AG08395 (cell line): ENCODE measurements around the gene C12orf56.

ENCODE experiments used
- DNase-seq: peaks from one replicate; pipeline ENCODE4 v3.0.0; 2012; ENCODE audit warnings: mixed read lengths, low spot score

The C12orf56 gene, protein sequence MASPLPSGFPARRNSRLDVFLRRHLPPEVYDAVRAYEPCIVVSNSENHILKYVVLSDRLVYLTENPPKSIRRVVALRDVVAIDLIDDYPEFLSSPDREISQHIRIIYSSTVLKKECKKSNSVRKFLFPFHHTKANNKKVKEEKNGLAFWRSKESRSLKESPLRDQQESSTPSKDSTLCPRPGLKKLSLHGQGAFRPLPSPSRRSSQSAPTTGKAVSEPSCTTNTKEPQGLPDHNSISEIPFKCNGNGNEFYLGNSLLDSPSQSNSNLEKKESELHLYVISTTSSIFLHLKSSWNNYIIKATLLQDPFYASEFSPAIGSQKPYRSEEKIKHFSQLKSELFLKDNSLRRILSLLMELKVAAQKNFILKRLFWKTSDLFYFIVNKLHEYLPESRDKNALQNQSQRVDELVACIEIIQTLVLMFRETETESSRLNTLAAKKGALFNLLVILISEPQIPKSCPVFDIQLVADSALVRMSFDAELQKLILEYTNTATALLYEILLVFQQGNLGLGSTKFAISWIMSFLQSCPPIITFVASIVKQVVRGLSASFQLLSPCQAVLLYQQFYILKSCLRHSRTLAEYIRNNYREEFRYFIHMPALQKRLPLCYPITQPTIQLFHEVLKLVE

DNA sequence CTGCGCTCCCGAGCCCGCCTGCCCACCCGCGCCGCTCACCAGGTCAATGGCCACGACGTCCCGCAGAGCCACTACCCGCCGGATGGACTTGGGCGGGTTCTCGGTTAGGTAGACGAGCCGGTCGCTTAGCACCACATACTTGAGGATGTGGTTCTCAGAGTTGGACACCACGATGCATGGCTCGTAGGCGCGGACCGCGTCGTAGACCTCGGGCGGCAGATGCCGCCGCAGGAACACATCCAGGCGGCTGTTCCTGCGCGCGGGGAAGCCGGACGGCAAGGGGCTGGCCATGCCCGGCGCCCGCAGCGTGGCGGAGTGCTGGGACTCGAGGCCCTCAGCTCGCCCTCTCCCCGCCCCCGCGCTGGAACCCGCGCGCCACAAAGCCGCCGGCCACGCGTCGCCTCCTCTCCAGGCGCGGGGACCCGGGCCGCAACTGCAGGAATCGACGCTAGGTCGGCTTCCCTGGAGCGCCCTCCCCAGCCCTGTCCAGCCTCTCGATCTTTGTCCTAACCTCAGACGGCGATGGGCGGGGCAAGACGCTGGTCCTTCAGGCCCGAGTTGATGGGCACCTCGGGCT is at the start of gene C12orf56:
TSS of gene C12orf56 (minus strand) at position 484 of the 577 bp plus-strand sequence. CDS start at position 291, 193 bp downstream.
- DNase-seq: peak; percentile 35

DNA sequence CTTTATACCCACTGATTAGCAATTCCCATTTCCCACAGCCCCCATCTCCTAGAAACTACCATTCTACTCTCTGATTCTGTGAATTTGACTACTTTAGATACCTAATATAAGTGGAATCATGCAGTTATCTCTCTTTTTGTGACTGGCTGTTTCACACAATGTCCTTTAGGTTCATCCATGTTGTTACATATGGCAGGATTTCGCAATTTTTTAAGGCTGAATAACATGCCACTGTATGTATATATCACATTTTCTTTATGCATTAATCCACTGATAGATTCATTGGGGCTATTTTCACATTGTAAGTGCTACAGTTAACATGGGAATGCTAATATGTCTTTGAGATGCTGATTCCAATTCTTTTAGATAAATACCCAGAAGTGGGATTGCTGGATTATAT is 49.5 kb upstream of the C12orf56 start:
- DNase-seq: no peak

DNA sequence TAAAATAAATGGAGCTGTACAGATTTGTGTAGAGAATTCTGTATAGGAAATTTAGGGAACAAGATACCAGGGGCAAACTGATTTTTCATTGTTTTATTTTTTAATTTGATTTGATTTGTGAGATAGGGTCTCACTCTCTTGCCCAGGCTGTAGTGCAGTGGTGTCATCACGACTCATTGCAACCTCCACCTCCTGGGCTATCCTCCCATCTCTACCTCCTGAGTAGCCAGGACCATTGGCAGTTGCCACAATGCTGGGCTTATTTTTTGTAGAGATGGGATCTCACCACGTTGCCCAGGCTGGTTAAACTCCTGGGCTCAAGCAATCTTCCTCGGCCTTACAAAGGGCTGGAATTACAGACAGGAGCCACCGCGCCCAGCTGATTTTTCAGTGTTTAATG is 43.4 kb upstream of the C12orf56 start:
- DNase-seq: no peak

DNA sequence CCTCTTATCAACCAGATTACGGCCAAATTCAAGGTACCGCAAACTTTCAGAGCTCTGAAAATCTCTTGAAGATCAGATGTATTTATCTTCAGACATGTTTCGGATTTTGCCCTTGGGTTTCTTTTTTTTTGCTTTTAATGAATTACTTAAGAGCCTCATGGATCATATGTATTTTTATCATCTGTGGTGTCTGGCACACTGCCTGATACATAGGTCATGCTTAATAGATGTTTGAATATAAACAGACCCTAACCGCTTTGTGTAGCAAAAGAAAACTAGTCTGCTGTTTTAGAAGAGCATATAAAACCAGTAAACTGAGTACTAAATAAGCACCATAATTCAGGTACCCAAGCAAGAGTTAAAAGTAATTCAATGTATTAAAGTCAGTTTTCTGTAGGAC is 41.2 kb upstream of the C12orf56 start:
- no peak for DNase-seq

DNA sequence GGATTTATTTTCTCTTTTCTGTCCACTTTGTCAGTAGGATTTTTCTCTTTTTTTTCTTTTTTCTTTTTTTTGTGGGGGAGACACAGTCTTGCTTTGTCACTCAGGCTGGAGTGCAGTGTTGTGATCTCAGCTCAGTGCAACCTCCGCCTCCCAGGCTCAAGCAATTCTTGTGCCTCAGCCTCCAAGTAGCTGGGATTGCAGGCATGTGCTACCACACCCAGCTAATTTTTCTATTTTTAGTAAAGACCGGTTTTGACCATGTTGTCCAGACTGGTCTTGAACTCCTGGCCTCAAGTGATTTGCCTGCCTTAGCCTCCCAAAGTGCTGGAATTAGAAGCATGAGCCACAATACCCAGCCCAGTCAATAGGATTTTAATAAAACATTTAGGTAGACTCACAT is 40.3 kb upstream of the C12orf56 start:
- DNase-seq: no peak

DNA sequence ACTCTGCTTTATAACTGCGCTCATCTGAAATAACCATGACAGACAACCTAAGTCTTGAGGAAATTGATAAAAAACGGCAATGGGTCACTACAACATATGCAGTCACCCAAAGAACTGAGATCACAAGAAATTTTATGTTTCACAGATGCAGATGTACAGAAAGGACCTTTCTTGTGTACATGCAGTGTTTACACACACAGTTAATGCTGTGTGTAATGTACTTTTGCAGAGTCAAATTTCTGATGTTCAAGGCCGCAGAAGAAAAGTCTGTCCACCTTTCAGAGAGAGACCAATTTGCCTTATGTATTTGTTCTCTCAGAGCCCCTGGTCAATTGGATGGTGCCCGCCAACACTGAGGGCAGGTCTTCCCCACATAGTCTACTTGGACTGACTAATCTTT is 38.4 kb upstream of the C12orf56 start:
- DNase-seq: no peak

DNA sequence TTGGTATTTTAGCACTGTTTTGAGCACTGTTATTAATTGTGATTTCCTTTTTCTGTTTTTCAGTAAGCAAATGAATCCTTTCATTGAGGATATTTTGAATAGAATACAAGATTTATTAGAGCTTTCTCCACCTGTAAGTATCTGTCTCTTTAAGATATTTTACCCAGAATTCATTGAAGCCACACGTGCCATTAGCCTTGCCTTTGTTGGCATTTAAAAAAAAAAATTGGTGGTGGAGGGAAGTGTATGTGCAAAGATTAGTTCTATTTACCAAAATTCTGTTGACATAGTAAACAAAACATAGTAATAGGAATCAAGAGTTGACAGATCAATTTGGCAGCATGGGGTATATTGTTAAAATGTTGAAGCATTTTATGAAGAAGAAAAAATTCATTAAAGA is 37.4 kb upstream of the C12orf56 start:
- no peak for DNase-seq

DNA sequence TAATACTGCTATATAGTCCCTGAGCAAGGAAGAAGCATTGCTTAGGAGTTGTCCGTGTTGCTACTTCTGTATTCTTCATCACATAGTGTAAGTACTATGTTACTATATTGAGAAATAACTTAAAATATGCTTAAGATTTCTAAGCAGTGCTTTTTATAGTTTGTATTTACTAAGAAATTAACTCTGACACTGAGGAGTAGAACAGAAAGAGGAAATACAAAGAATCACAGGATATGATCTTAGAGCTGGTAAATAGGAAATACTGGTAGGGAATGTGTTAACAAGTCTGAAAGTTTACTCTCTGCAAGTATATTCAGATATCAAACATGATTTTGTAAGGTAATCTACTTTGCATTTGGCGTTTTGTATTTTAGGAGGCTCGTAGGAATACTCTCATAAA is 29.1 kb upstream of the C12orf56 start:
- no peak for DNase-seq

DNA sequence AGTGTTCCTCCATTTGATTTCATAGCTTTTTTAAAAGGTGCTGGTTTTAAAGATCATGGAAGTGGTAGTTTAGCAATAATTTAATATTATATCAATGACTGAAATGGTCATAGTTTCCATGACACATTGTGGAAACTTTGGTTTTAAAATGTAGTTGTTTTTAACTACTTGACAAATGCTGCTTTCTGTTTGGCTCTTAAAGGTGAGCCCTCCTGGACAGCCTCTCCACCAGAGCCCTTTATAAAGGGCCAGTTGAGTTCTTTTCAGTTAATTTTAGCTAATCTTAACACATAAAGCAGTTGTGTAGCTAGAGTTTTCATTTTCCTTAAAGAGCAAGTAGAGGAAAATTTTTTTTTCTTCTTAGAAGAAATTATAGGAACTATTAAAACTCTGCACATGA is 27.7 kb upstream of the C12orf56 start:
- no peak for DNase-seq

DNA sequence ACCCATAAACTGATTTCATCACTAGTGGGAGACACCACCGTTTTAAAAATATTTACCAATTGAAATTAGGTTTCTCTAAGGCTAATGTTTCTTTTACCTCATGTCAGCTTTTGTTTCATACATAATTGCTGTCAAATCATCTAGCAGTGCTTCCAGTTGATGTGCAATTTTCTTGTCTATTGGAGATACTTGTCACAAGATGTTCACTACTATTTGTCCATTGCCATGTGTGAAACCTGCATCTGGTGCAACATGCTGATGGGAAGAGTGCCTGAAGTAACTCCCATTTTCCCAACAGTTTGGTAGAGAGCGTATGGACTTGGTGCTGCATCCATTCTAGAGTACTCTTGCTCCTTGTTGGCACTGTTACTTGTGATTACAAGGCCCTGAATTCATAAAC is 23.3 kb upstream of the C12orf56 start:
- no peak for DNase-seq

DNA sequence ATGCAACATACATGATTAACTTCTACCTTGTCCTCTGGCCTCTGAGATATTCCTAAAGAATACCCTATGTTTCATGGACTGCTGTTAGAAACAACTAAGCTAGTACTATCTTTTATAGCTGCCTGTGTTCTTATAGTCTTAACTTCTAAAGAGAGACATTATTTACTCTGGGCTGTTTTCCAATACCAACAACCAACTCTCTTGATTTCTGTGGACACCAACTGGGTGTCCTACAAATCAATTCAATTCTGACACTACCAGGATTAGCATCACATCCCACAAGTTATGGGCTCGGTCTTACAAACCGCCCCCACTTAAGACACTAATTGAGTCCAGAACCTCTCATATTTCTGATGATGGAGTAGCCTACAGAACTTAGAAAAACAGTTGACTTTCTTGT is 21.9 kb upstream of the C12orf56 start:
- DNase-seq: no peak

DNA sequence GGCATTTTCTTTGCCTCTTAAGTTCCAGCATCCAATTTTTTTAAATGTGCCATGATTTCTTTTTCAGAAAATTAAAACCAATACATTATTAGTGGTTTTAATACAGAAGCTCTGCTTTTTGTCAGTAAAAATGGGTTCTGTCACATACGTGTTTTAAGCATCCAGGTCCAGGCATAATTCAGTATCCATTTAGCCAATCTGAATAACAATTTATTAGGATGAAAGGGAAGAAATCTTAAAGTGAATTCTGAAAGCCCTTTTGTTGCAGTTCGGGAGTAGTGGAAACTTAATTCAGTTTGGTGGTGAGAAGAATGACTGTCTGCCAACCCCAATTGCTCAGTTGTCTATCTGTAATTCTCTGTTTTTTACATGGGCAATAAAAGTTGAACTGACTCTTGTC is 20.9 kb upstream of the C12orf56 start:
- no peak for DNase-seq

DNA sequence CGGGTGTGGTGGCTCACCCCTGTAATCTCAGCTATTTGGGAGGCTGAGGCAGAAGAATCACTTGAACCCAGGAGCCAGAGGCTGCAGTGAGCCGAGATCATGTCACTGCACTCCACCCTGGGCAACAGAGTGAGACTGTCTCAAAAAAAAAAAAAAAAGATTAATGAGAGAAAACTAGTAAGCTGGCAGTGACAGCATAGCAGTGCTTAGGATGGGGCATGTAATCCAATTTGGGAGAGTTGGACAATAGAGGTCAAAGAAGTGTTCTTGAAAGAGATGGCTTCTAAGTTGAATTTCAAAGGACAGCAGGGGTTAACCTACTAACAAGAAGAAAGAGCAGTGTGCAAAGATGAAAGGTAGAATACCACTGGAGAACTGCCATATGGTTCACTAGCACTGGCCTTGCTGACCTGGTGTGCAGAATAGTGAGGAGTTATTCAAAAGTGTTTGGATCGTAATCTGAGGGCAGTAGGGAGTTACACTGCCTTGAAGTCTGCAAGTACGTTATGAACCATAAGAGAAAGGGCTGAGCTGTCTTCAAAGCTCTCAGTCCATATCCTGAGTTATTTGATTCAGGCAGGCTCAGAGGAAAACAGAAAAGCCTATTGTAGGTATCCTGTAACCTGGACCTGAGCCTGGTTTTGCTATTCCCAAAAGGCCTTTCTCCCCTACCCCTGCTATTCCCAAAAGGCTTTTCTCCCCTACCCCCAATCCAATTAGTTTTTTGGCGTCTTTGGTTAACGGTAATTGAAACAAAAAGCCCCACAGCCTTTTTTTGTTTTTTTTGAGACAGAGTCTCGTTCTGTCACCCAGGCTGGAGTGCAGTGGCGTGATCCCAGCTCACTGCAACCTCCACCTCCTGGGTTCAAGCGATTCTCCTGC is 17.0 kb upstream of the C12orf56 start:
- no peak for DNase-seq

DNA sequence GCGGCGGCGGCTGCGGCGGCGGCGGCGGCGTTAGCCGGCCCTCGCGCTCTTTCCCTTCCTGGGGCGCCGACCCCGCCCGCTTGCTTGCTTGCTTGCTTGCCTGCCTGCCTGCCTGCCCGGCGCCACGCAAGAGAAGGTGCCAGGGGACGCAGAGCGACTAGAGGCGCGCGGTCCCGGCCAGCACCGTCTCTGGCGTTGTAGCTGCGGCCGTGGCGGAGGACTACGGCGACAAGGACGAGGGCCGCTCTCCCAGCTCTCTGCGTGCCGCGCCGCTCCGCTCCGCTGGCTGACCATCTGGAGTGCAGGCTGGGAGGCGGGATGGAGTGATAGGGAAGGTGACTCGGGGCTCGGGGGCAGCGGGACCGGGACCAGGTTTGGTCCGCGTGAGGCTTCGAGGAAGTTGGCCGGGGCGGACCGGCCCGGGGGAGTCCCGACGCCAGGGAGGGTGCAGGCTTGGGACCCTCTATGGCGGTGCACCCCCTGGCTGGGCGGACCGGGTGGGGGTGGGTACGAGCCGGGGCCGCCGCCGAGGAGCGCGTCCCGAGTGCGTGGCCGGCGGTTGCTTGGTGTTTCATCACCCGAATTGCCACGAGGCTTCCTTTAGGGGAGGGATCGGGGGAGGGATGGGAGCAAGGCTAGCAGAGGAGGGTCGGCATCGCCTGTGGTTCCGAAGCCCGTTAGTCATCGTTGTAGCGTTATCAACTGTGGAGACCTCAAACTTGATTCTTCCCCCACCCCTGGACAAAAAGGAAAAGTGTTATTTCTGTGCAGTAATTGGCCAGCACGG is 14.1 kb upstream of the C12orf56 start:
- peak; percentile 74 for DNase-seq

DNA sequence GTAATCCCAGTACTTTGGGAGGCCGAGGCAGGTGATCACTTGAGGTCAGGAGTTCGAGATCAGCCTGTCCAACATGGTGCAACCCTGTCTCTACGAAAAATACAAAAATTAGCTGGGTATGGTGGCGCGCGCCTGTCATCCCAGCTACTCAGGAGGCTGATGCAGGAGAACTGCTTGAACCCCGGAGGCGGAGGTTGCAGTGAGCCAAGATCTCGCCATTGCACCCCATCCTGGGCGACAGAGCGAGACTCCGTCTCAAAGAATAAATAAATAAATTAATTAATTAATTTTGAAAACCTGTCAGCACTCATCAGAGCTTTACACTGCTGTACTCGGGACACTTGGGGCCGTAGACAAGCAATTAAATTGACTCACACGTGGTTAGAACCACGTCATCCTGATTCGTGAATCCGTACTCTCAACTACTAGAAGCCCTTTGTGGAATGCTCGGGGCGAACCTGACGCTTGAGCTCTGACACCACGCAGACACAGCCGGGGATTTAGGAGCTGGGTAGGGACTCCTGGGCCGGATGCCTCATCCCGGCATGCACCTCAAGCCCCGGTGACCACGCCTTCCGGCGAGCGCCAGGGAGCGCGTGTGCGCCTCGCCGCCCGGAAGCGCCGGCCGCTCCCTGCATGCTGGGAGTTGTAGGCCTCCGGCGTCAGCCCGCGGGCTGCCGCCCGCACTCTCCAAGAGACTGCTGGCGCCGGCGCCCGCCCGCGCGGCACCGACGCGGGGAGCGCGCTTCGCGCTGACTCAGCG is 13.3 kb upstream of the C12orf56 start, which contains the start of gene XPOT:
TSS of gene XPOT (plus strand) at position 686 of the 763 bp plus-strand sequence. CDS start 5,644 bp downstream, outside the sequence.
- peak; percentile 97 for DNase-seq

DNA sequence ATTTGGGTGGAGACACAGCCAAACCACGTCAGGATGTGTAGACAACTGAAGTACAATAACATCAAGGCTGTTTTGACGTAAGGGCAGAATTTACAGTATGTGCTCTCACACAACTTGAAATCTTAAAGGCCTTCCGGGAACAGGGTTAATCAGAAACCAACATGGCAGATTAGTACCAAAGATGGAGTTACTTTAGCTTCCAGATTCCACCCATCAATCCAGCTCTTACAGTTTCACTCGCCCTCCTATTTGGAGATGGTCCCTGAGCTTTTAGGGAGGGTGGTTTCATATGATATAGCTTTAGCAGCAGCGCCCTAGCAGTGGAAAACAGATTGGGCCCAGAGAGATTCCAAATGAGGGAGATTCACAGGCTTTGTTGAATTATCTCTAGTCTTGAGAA is 11.6 kb upstream of the C12orf56 start:
- no peak for DNase-seq

DNA sequence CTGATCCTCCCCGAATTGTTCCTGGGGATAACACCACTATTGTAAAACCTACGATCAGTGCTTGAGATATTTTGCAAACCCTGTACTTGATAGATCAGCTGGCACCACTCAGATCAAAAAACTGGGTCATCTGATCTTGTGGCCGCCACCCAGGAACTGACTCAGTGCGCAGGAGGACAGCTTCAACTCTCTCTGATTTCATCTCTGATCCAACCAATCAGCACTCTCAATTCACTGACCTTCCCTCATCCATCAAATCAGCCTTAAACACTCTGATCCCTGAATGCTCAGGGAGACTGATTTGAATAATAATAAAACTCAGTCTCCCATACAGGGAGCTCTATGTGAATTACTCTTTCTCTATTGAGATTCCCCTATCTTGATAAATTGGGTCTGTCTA is 9.5 kb upstream of the C12orf56 start:
- peak; percentile 30 for DNase-seq

DNA sequence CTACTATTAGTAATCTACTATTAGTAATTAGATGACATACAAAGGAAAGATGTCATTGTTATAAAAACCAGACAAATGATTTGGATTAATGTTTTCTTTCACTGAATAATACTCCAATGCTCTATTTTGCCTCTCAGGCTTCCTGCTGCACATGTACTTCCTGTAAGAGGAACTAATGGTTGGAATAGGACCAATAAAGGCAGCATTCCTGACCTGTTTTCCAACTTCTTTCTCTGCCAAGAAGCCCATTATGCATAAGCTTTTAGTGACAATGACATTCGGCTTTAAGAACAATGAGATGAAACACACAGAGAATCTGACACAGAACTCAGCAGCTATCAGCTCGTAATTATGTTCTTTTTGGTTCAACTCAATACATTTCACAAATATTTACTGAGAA is 5.2 kb upstream of the C12orf56 start:
- no peak for DNase-seq

DNA sequence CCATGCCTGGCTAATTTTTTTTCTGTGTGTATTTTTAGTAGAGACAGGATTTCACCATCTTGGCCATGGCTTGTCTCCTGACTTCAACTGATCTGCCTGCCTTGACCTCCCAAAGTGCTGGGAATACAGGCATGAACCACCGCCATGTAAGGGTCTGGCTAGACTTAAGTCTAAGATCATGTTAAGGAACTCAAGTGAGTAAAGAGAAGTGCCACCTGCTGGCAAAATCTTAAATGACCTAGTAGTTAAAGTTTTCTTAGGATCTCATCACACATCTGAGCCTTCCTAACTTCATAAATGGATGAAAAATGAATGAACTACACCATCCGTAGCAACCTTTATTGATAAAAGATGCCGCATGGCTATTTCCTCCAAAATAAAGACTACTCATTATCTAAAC is 1.7 kb upstream of the C12orf56 start:
- peak; percentile 42 for DNase-seq

DNA sequence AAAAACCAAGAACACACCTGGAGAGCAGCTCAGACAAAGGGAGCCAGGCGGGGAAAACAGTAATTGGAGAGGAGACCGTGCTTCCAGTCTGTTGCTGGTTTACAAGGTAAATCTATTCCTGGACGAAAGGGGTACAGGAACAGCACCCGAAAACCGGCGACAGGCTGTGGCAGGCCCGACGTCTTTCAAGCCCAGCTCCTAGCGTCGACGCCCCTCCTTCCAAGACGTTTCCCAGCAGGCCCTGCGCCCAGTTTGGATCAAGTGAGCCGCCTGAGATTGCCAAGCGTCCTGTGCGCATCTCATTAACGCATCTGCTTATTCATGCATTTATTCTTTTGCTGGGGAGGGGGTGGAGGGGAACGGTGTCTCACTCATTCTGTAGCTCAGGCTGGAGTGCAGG is 1.4 kb downstream of the C12orf56 start:
- no peak for DNase-seq
